GM21528 (cell line): ENCODE data around the gene ERMARD.
"Not testable (repeated sequence)": the region's sequence is repeated elsewhere in the genome, so short reads cannot be mapped to it uniquely, and the experiment has no call there.

Source experiments
- ATAC-seq: cut with Tn5 transposase; IDR thresholded peaks from one replicate; pipeline ENCODE4 v1.9.1; 2021; ENCODE audit warnings: mild to moderate bottlenecking, moderate library complexity; ENCODE audit not compliant: unreplicated experiment, low FRiP score

Gene ERMARD

DNA sequence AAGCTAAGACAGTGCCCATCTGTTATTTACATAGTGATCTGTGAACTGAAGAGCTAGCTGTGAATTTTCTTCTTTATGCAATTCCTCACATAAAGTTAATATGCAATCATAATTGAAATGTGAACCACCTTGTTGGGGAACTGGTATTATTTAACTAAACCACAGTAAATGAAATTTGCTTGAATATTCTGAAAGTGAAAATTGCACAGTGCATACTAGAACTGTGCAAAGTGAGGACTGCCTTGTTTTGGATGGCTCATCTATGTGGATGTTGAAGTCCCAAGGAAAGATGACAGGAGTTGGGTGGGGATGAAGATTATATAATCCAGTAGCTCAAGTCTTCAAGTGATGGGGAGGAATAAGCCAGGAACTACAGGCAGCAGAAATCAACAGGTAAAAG is 21.5 kb upstream of the ERMARD start:
- ATAC-seq, result no peak

DNA sequence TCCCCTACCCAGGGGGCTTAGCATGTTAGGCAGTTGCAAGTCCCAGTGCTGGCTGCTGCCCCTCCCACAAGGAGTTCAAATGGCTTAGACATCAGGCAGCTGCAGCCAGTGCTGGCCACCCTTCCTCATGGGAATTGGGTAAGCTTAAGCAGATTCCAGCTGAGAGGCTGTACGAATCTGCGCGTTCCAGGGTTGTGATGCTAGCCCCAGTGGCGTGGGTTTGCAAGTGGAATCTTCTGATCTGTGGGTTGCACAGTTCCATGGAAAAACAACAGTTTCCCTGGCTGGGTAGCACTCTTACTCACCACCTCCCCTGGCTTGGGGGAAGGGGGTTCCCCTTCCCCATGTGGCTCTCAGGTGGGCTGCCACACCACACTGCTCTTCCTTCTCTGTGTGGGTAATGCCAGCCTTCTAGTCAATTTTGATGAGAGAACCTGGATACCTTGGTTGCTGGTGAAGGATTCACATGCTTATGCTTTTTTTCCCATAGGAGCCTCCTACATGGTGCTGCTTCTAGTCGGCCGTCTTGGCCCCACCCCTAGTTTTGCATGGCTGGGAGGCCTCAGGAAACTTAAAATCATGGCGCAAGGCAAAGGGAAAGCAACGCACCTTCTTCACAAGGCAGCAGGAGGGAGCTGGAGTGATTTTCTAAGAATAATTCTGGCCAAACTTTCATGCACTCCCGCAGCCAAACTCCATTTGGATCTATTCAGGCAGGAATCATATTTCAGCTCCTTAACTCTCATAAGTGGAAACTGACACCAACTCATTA is 13.0 kb upstream of the ERMARD start:
- ATAC-seq, result no peak

DNA sequence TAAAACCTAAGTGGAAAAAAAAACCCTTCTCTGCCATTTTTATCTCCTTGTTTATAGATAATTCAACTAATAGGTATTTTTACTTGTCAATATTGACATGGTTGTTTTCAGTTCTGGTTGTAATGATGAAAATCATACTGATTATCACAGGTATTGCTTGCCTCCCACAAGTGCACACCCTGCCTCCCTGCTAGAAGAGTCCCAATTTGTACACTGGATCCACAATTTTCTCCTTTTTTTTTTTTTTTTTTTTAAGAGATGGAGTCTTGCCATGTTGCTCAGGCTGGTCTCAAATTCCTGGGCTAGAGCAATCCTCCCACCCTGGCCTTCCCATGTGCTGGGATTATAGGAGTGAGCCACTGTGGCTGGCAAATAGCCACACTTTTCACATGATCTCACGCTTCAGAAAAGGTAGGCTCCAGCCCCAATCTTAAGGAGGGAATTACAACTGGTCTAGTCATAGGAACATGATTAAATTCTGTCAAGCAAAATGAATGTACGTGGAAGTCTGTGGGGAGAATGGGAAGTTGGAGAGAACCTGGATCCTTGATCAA is 12.4 kb upstream of the ERMARD start:
- no peak for ATAC-seq

DNA sequence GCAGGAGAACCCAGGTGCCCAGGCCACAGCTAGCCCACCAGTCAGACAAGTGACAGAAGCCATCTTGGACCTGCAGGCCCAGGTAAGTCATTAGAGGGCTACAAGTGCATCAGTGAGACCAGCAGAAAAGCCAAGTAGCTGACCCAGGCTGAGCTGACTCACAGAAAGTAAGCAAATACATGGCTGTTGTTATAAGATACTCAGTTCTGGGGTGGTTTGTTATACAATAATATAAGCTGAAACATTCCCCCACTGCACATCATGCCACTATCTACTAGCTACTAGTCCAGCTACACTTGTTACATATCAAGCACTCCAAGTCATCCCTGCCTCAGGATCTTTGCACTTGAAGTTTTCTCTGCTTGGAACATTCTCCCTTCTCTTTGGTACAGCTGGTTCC is 10.1 kb upstream of the ERMARD start:
- no peak for ATAC-seq

DNA sequence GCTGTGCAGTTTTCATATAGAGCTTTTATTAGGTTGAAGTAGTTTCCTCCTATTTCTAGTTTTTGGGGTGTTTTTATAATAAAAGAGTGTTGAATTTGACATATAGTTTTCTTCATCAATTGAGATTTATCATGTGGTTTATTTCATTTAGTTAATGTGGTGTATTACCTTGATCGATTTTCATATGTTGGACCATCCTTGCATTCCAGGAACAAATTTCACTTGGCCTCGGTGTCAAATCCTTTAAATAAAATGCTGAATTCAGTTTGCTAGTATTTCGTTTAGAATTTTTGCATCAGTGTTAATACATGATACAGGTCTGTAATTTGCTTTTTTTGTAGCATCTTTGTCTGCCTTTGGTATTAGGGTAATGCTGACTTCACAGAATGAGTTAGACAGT is 6.0 kb upstream of the ERMARD start:
- ATAC-seq, result no peak

DNA sequence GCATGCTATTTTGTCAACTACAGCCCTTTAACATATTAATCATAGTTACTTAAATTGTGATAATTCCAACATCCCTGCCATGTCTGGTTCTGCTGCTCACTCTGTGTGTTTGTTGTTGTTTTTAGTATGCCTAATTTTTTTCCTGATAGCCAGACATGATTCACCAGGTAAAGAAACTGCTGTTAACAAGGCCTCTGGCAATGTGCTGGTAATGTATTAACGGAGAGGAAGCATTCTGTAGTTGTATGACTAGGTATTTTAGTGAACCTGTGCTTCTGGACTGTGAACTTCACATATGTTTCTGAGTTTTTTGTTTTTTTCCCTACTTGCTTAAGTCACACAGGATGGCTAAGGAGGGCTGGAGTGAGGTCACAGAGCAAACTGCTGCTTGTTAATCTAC is 4.9 kb upstream of the ERMARD start:
- ATAC-seq, result no peak

DNA sequence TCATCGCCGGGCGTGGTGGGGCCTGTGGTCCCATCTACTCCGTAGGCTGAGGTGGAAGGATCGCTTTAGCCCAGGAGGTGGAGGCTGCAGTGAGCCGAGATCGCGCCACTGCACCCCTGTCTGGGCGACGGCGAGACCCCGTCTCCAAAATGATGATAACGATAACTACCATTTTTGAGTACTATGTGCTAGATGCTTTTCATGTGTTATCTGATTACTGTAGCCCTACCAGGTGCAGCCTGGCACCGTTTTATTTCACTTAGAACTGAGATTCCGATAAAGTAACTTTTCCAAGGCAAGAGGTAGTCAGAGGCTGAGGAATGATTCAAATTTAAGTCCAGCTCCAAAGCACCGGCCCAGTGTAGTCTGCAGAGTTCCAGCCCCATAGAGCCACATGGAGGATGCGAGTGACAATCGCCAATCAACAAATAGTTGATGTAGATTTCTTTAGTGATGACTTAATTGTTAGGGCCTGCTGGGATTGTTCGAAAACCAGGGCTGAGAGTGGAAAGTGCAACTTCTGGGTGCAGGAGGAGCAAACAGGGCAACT is 727 bp downstream of the ERMARD start:
- no peak for ATAC-seq

DNA sequence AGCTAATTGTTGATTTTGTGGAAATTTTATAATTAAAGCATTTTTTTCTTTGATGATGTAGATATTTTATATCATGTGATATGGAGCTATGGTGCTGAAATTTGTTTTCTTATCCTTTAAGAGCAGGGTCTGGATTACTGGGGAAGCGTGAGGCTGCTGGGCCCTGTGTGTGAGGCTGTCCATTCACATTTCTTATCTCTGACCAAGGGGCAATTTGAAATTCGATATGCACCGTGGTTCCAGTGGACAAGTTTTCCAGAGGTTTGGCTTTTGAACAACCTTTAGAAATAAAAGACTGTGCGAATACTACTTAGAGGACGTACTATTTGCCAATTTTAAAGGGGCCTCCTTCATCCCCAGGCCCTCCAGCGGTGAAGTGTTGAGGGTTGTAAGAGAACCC is 3.7 kb downstream of the ERMARD start:
- no peak for ATAC-seq

DNA sequence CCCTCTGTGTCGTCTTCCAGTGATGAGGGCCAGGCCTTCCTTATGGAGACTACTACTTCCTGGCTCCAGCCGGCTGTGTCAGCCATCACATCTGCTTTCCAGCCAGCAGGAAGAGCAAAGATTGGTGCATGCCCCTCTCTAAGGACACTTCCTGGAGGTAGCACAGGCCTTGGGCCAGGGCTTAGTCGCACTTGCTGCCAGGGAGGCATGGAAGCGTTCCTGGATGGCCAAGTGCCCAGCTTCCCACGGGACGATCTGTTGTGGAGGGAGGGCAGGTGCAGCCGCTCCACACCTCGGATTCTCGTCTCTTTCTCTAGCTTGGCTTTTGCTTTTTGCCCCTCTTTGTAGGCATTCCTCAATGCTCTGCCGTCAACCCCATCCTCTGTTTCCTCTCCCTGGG is 11.9 kb downstream of the ERMARD start:
- no peak for ATAC-seq

DNA sequence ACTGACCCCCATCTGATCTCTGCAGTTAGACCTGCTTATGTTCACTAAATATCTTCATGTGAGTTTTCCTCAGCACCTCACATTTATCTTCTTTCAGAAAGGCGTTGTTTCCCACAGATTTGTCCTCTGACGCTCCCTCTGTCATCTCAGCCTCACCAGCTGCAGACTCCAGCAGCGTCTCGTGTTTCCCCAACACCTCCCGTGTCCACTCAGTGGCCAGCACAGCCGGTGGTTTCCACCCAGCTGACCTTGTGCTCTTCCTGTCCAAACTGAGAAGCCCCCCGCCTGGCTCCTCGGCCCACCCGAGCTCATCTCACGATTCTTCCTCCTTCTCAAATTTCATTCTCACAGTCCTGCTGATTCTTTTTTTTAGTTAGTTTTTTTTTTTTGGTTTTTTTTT is 12.5 kb downstream of the ERMARD start:
- no peak for ATAC-seq

DNA sequence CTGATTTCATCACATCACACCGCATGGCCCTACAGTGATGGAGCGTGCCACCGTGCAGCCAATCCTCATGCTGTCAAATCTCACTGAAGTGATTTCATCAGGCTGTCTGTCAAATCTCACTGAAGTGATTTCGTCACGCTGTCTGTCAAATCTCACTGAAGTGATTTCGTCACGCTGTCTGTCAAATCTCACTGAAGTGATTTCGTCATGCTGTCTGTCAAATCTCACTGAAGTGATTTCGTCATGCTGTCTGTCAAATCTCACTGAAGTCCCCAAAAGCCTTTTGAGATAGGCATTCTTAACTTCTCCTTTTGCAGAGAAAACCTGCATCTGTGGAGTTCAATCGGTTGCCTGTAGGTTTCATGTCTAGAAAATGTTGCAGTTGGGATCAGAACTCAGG is 14.4 kb downstream of the ERMARD start:
- not testable (repeated sequence) for ATAC-seq

DNA sequence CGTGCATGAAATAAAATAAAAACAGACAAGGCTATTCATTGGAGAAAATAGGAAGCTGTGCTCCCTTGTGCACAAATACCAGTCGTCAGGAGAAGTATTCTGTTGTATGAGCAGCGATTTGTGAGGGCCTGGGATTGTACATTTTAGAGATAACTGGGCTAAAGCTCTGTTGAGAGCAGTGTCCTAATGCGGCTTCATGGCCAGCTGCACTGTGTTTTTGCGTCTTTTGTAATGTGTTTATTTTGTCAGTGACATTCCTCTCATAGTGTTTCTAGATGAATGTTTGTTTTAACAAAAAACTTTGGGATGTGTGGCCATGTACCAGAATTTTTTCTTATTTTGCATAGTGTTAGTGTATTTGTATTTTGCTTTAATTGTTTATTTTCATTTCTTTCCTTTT is 14.8 kb downstream of the ERMARD start:
- ATAC-seq, result no peak

DNA sequence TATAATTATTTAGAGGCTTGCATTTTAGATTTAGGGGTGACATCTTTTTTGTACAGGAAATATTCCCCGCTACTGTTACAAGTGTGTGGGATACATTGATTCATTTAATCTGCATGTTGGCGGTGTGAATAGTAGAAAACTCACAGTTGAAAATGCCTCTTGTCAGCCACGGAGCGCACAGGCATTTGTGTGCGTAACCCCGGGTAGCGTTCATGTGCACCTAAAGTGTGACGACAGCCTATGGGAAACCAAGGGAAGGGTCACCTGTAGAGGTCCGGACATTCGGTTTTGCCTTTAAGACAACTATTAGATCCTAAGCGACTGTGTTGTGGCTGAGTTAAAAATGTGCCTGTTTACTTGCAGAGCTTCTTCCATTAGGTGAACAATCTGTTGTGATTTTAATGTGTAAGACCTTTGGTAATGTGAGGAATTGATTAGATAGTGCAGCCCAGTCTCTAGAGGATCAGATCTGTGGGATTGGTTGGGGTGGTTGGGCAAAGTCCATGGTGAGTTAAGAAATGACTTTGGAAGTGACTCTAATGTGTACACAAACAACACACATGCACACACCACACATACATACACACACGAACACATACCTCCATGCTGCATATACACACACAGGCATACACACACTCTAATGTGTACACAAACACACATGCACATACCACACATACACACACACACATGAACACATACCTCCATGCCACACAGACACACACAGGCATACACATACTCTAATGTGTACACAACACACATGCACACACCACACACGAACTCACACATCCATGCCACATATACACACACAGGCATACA is 15.7 kb downstream of the ERMARD start:
- no peak for ATAC-seq

DNA sequence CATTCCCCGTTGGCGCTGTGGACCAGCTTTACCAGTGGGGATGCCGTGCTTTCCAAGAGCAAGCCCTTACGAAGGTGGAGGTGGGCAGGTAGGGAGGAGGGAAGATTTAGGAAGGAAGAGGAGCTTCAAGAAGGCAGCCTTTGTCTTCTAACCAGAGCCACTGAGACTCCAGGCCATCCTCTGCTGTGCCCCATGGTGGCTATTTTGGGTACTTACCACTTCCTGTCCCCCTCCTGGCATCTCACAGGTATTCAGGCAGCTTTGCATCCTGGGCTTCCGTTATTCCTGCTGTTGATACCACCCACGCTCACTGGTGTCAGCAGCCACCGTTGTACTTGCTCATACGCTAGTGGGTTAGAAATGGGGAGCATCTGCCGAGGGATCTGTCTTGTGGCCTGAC is 22.9 kb downstream of the ERMARD start:
- no peak for ATAC-seq

DNA sequence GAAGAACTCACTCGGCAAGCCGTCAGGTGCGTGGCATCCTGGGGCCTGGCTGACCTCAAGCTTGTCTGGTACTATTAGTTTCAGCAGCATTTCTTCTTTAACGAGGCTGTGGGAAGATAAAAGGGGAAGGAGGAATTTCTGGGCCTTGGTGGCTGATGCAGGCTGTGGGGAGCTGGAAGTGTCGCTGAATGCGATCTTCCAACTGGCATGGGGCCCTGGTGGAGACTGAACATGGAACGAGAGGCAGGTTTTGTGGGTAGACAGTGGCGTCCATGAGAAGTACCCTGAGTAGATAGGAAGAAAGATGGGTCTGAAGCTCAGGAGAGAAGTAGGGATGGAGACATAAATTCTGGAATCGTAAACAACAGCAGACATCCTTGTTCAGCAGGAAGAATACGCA is 23.9 kb downstream of the ERMARD start:
- no peak for ATAC-seq

DNA sequence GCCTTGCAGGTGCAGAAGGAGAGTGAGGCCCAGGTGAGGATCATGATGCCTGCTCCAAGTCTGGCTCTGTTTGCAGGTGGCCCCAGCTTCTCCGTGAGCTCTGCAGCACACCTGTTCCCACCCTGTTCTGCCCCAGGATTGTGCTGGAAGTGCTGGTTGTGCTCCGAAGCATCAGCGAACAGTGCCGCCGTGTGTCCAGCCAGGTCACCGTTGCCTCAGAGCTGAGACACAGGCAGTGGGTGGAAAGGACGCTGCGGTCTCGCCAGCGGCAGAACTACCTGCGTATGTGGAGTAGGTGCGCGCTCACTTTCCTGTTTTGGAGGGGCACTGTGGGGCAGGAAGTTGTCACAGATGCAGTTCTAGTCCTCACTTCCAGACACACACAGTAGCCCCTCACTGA is 25.0 kb downstream of the ERMARD start:
- ATAC-seq, result no peak

DNA sequence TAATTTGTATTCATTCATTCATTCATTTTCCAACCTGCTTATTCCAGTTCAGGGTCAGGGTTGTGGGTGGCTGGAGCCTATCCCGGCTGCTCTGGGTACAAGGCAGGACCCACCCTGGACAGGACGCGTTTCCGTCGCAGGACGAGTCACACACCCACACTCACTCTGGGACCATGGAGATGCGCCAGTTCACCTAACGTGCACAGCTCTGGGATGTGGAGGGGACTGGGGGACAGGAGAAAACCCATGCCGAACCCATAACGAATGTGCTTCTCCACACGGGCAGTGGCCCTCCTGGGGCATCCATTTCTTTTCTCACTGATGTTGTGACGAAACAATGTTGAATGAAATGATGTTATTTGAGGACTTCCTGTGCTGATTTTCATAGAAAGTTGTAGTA is 26.5 kb downstream of the ERMARD start:
- no peak for ATAC-seq

DNA sequence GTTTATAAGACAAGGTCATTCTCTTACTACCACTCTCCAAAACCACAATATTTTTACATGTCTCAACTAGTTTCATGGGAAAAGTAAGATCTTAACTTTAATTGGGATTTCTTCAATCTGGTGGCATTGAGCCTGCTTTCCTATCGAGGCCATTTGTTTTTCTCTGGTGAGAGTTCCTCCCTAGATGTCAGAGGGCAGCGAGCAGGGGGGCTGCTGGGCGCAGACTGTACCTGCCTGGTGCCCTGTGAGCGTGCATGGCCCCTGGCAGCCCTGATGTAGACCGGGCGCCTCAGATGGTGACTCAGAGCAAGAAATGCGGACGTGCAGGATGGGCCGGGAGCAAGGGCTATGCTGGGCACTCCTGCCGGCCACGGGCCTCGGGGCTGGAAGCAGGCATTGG is 27.2 kb downstream of the ERMARD start:
- no peak for ATAC-seq

DNA sequence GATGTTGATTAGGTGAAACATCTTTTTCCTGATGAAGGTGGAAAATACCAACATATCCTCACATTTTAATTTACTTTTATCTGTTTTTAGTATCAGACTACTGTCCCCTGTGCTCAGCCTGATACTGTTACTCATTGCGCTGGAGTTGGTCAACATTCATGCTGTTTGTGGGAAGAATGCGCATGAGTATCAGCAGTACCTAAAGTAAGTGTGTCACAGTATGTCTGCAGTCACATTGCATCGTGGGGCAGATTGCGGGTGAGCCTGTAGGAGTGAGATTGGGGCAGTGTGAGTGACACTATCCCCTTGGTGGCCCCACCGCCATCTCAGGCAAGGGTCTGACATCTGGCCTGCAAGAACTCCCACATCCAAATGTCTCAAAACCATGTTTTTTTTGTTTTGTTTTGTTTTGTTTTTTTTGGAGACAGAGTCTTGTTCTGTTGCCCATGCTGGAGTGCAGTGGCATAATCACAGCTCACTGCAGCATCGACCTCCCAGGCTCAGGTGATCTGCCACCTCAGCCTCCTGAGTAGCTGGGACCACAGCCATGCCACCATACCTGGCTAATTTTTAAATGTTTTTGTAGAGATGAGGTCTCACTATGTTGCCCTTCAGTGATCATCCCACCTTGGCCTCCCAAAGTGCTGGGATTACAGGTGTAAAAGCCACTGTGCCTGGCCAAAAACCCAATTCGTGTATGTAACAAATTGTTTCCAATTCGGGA is 27.8 kb downstream of the ERMARD start:
- no peak for ATAC-seq

DNA sequence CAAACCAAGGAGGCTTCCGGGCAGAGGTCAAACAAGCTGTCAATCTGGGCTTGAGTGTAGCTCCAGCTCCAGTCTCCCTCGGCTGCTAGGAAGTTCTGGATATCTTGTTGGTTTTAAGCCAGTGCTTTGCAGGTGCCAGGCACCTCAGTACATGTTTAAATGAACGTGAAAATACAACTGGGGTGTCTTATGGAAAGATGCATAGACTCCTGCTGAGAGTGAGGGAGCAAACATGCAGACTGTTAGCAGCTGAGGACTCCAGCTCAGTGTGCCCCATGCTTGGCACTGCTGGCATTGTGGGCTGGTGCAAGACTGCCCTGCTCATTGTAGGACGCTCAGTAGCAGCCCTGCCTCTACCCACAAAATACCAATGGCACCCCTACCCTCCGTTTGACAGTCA is 28.5 kb downstream of the ERMARD start:
- no peak for ATAC-seq

DNA sequence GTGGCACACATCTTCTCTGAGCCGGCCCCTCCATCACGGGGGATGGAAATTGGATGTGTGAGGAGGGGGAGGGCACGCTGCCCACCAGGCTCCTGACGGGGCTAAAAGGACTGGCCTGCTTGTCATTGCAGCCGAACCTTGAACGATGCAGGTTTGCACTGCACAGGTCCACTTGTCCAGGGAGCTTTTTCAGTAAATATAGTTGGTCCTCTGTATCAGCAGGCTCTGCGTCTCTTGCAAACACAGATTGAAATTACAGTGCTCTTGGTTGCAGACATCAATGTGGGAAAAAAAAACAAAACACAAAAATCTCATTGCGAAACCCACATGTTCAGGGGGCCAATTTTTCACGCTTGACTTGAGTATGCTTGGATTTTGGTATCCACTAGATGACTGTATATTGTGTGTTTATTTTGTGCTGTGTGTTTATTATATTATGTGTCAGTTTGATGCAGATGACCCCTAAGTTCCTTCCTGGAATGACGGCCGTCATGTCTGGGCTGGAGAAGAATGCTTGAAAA is 29.2 kb downstream of the ERMARD start:
- ATAC-seq, result no peak
